ENCODE results near the gene CACNA2D4.

GRCh38 chr12:1790444-1790843 lies 128.0 kb downstream of the CACNA2D4 start:
- TF ChIP-seq, protein P1, sequence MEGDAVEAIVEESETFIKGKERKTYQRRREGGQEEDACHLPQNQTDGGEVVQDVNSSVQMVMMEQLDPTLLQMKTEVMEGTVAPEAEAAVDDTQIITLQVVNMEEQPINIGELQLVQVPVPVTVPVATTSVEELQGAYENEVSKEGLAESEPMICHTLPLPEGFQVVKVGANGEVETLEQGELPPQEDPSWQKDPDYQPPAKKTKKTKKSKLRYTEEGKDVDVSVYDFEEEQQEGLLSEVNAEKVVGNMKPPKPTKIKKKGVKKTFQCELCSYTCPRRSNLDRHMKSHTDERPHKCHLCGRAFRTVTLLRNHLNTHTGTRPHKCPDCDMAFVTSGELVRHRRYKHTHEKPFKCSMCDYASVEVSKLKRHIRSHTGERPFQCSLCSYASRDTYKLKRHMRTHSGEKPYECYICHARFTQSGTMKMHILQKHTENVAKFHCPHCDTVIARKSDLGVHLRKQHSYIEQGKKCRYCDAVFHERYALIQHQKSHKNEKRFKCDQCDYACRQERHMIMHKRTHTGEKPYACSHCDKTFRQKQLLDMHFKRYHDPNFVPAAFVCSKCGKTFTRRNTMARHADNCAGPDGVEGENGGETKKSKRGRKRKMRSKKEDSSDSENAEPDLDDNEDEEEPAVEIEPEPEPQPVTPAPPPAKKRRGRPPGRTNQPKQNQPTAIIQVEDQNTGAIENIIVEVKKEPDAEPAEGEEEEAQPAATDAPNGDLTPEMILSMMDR (IDR thresholded peaks at IDR 0.05) = no peak
- TF ChIP-seq POLR2A (IDR thresholded peaks at IDR 0.05) (no peak), EP300 (IDR thresholded peaks at IDR 0.05) (no peak)
